ENCODE results near the gene HRAS.
A peak's percentile ranks its signal among the peaks of the same experiment; 100 is the strongest.

The HRAS gene

GRCh38 chr11:507727-508515 is 27.5 kb downstream of the HRAS start:
- DNase-seq (ENCODE audit: low spot score): no peak

GRCh38 chr11:506995-507726 is 28.2 kb downstream of the HRAS start, which contains the start of gene RNH1:
Gene RNH1 (minus strand): TSS chr11:507242. CDS start chr11:502162, 5,080 bp downstream.
- DNase-seq (ENCODE audit: low spot score): peak; percentile 89

GRCh38 chr11:506238-506994 is 29.0 kb downstream of the HRAS start:
- DNase-seq (ENCODE audit: low spot score): peak; percentile 93

GRCh38 chr11:504994-505344 is 30.4 kb downstream of the HRAS start:
- DNase-seq (ENCODE audit: low spot score): no peak

- no peak for DNase-seq (ENCODE audit: low spot score)
These were observed 31.1 kb downstream of the HRAS start for GRCh38 chr11:504053-504993.

- no peak for DNase-seq (ENCODE audit: low spot score)
These were observed 32.0 kb downstream of the HRAS start for GRCh38 chr11:503179-503981.

GRCh38 chr11:502288-503178 is 32.8 kb downstream of the HRAS start:
- DNase-seq (ENCODE audit: low spot score): no peak

GRCh38 chr11:501683-502287 is 33.6 kb downstream of the HRAS start:
- no peak for DNase-seq (ENCODE audit: low spot score)

GRCh38 chr11:501001-501682 is 34.2 kb downstream of the HRAS start:
- DNase-seq (ENCODE audit: low spot score): no peak

GRCh38 chr11:499201-500076 is 35.9 kb downstream of the HRAS start:
- DNase-seq (ENCODE audit: low spot score): no peak

GRCh38 chr11:498297-499181 is 36.8 kb downstream of the HRAS start:
- no peak for DNase-seq (ENCODE audit: low spot score)

- no peak for DNase-seq (ENCODE audit: low spot score)
These were observed 37.6 kb downstream of the HRAS start for GRCh38 chr11:497565-498296.

GRCh38 chr11:496834-497564 is 38.4 kb downstream of the HRAS start:
- no peak for DNase-seq (ENCODE audit: low spot score)

GRCh38 chr11:495537-495931 is 39.8 kb downstream of the HRAS start:
- DNase-seq (ENCODE audit: low spot score): no peak
